ENCODE results near the gene C20orf173.
A peak's percentile ranks its signal among the peaks of the same experiment; 100 is the strongest.

The C20orf173 gene

GRCh38 chr20:35504751-35505150, 24.7 kb downstream of the C20orf173 start:
- no peak for DNase-seq

- DNase-seq: no peak
These were observed 25.5 kb downstream of the C20orf173 start for GRCh38 chr20:35503841-35504561.

GRCh38 chr20:35503281-35503680, 26.2 kb downstream of the C20orf173 start:
- no peak for DNase-seq

GRCh38 chr20:35502352-35502751, 27.1 kb downstream of the C20orf173 start:
- no peak for DNase-seq

GRCh38 chr20:35499271-35499670, 30.2 kb downstream of the C20orf173 start:
- no peak for DNase-seq

GRCh38 chr20:35497780-35498189, 31.7 kb downstream of the C20orf173 start:
- DNase-seq: no peak

GRCh38 chr20:35497320-35497719, 32.1 kb downstream of the C20orf173 start:
- DNase-seq: no peak

GRCh38 chr20:35496481-35496880, 33.0 kb downstream of the C20orf173 start:
- DNase-seq: no peak

GRCh38 chr20:35492352-35492751, 37.1 kb downstream of the C20orf173 start:
- DNase-seq: no peak

GRCh38 chr20:35491823-35492222, 37.6 kb downstream of the C20orf173 start:
- no peak for DNase-seq

GRCh38 chr20:35490736-35491181, 38.7 kb downstream of the C20orf173 start:
- DNase-seq: peak; percentile 77

GRCh38 chr20:35489717-35490116, 39.7 kb downstream of the C20orf173 start:
- no peak for DNase-seq

- no peak for DNase-seq
These were observed 42.0 kb downstream of the C20orf173 start for GRCh38 chr20:35487479-35487878.

- DNase-seq: no peak
These were observed 49.7 kb downstream of the C20orf173 start for GRCh38 chr20:35479798-35480197.

- no peak for DNase-seq
These were observed 50.5 kb downstream of the C20orf173 start for GRCh38 chr20:35478804-35479472.
